22Rv1 (cell line): ENCODE results near the gene TMEFF1.

Experiments
- ZFX ChIP-seq: fragments of 450-650 bp; IDR thresholded peaks from 2 replicates; pipeline ENCODE4 v1.6.1; 2017; ENCODE audit warnings: antibody characterized with exemption, borderline replicate concordance
- TF ChIP-seq, protein P1 (sequence below): fragments of 450-650 bp; IDR thresholded peaks from 2 replicates; pipeline ENCODE4 v1.5.1; 2017; ENCODE audit warnings: mild to moderate bottlenecking

DNA sequence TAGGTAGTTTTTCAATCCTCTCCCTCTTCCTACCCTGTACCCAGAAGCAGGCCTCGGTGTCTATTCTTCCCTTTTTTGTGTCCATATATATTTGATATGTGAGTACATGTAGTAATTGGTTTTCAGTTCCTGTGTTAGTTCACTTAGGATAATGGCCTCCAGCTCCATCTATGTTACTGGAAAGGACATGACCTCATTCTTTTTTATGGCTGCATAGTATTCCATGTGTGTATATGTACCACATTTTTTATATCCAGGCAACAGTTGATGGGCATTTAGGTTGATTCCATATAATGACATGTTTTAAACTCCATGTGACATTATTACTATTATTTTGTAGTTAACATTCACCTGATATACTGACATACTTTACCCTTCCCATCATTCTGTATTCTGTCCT lies 154.0 kb downstream of the TMEFF1 start:
- TF ChIP-seq, protein P1, sequence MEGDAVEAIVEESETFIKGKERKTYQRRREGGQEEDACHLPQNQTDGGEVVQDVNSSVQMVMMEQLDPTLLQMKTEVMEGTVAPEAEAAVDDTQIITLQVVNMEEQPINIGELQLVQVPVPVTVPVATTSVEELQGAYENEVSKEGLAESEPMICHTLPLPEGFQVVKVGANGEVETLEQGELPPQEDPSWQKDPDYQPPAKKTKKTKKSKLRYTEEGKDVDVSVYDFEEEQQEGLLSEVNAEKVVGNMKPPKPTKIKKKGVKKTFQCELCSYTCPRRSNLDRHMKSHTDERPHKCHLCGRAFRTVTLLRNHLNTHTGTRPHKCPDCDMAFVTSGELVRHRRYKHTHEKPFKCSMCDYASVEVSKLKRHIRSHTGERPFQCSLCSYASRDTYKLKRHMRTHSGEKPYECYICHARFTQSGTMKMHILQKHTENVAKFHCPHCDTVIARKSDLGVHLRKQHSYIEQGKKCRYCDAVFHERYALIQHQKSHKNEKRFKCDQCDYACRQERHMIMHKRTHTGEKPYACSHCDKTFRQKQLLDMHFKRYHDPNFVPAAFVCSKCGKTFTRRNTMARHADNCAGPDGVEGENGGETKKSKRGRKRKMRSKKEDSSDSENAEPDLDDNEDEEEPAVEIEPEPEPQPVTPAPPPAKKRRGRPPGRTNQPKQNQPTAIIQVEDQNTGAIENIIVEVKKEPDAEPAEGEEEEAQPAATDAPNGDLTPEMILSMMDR = no peak
- no peak for TF ChIP-seq ZFX
